Measurements from ENCODE around the gene DLX6.
A peak's percentile ranks its signal among the peaks of the same experiment; 100 is the strongest.

The DLX6 gene

DNA sequence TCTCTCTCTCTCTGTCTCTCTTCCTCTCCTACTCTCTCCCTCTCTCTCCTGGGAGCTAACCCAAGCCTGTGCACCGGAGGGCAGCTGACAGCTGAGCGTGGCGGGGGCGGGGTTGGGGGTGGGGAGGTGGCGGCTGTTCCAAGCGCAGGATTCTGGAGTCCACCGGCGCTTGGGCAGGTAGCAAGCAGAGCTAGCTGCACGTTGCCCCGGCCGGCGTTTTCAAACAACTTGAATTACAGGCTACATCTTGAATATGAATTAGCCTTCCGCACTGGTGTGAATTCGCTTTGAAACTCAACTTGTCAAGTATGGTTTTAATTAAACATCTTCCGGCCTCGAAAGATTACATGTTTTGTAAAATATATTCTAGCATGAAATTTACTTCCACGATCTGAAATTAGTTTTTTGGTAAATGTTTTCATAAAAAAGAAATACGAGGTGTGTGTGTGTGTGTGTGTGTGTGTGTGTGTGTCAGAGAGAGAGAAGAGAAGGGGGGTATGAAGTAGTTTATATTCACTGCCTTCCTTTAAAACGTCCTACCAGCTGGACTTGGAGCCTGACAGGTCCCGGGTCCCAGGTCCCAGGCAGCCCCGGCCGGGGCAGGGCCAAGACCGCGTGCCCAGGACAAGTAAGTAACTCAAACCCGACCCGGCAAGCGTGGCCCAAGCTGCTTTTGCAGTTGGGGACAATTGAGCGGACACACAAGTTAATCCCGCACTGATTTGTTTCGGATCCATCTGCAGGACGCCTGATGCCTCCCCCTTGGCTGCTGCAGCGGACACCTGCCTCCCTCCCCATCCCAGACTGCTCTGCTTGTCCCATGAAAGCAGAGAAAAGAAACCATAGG lies 9.0 kb upstream of the DLX6 start:
- Histone ChIP-seq H3K4me3 (ENCODE audit: low read length) (peak overlapping the region; percentile 24; the same call in 1 of the 2 replicates), H3K27ac (ENCODE audit: low read depth, low read length) (no peak overlapping the region), H3K27me3 (ENCODE audit: insufficient read depth, low read length) (peaks cover 100% of the 10 kb centered on the region), H3K9ac (ENCODE audit: low read depth, low read length) (no peak overlapping the region), H3K4me1 (ENCODE audit: insufficient read depth, low read length) (peaks cover 53% of the 10 kb centered on the region), H3K9me3 (ENCODE audit: insufficient read depth, low read depth, low read length) (no peaks in the 10 kb centered on the region), H3K36me3 (ENCODE audit: insufficient read depth, low read length) (no peaks in the 10 kb centered on the region)
- 2% methylated on average over 26 of the region's 32 CpGs for WGBS

DNA sequence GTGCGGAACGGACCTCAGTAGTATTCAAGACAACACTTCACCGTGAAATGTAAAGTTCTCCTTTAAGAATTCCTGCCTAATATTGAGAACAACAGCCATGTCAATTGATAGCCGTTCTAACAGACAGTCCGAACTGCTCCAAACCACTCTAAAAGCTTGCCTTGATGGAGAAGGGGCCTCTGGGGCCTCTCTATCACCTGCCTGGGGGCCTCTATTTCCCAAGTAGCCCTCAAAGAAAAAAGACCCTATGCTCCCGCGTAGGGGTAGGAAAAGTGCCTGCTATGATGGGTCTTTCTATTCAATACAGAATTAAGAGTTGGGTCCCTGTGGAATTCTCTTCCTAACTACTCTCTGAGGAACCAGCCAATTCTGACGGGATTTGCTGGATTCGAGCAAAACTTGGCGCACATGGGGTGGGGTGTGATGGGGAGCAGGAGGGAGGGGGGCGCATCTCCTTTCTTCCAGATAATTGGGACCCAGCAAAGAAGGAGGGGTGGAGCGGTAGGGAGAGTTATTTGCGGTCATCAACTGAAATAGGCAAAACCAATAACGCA lies 8.3 kb upstream of the DLX6 start:
- no peak overlapping the region for H3K4me3 ChIP-seq (ENCODE audit: low read length)
- H3K9ac ChIP-seq (ENCODE audit: low read depth, low read length) = no peak overlapping the region
- peaks cover 100% of the 10 kb centered on the region for H3K27me3 ChIP-seq (ENCODE audit: insufficient read depth, low read length)
- WGBS = 5% methylated on average over 11 of the region's 14 CpGs
- H3K27ac ChIP-seq (ENCODE audit: low read depth, low read length) = no peak overlapping the region
- H3K9me3 ChIP-seq (ENCODE audit: insufficient read depth, low read depth, low read length) = no peaks in the 10 kb centered on the region
- peaks cover 51% of the 10 kb centered on the region for H3K4me1 ChIP-seq (ENCODE audit: insufficient read depth, low read length)
- no peaks in the 10 kb centered on the region for H3K36me3 ChIP-seq (ENCODE audit: insufficient read depth, low read length)

DNA sequence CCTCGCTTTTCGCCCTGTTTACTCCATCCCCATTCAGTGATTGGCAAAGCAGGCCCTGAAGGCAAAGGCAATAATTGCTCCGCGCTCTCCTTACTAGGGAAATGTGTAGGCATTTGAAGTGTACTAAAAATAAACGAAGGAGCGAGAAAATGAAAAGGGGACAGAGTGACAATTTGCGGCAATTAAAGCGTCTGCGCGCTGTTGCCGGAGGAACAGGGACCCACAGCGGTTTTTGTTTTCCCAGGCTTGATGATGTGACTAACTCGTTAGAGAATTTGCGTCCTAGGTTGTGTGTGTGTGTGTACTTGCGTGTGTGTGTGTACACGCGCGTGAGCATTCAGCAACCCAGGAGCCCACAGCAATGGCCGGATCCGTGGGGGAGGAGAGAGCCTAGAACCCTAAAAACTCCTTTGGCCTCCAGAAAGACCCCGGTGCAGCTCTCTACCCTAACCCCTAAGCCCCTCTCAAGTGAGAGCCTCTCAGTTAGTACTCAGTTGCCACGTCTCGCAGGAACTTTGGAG lies 7.8 kb upstream of the DLX6 start:
- Histone ChIP-seq H3K4me3 (ENCODE audit: low read length) (no peak overlapping the region), H3K9ac (ENCODE audit: low read depth, low read length) (no peak overlapping the region), H3K9me3 (ENCODE audit: insufficient read depth, low read depth, low read length) (no peaks in the 10 kb centered on the region), H3K4me1 (ENCODE audit: insufficient read depth, low read length) (peaks cover 51% of the 10 kb centered on the region), H3K36me3 (ENCODE audit: insufficient read depth, low read length) (no peaks in the 10 kb centered on the region), H3K27me3 (ENCODE audit: insufficient read depth, low read length) (peaks cover 100% of the 10 kb centered on the region), H3K27ac (ENCODE audit: low read depth, low read length) (no peak overlapping the region)
- WGBS = 4% methylated on average over 23 of the region's 23 CpGs

- Histone ChIP-seq H3K9me3 (ENCODE audit: insufficient read depth, low read depth, low read length) (no peaks in the 10 kb centered on the region), H3K4me3 (ENCODE audit: low read length) (no peak overlapping the region), H3K9ac (ENCODE audit: low read depth, low read length) (no peak overlapping the region), H3K27me3 (ENCODE audit: insufficient read depth, low read length) (peaks cover 100% of the 10 kb centered on the region), H3K36me3 (ENCODE audit: insufficient read depth, low read length) (no peaks in the 10 kb centered on the region), H3K27ac (ENCODE audit: low read depth, low read length) (no peak overlapping the region), H3K4me1 (ENCODE audit: insufficient read depth, low read length) (peaks cover 51% of the 10 kb centered on the region)
- WGBS = 6% methylated on average over 6 of the region's 11 CpGs
These were observed 7.0 kb upstream of the DLX6 start for GRCh38 chr7:96998333-96998732.

DNA sequence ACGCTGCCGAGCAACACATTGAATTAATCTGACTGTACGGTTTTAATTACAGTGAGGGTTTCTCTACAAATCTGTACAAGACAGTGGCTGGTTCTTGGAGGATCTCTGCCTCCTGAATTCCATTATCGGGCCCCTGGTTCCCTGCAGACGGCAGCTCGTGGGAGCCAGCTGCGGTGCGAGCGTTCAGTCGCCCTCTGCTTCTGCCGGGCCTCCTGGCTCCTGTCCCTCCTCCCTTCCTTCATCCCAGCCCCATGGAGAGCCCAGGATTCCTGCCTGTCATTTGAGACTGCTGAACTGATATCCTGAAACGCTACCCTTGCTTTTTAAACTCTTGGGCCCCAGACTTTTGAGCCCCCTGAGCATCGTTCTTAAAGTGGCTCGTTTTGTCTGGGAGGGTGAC lies 6.6 kb upstream of the DLX6 start:
- Histone ChIP-seq H3K27me3 (ENCODE audit: insufficient read depth, low read length) (peaks cover 100% of the 10 kb centered on the region), H3K9ac (ENCODE audit: low read depth, low read length) (no peak overlapping the region)
- WGBS = under 1% methylated on average over 14 of the region's 14 CpGs

GRCh38 chr7:97001221-97001620 lies 4.1 kb upstream of the DLX6 start:
- Histone ChIP-seq H3K9me3 (ENCODE audit: insufficient read depth, low read depth, low read length) (no peaks in the 10 kb centered on the region), H3K27me3 (ENCODE audit: insufficient read depth, low read length) (peaks cover 96% of the 10 kb centered on the region), H3K4me1 (ENCODE audit: insufficient read depth, low read length) (peaks cover 54% of the 10 kb centered on the region), H3K27ac (ENCODE audit: low read depth, low read length) (peak overlapping the region; percentile 55; the same call in 1 of the 2 replicates), H3K9ac (ENCODE audit: low read depth, low read length) (no peak overlapping the region), H3K36me3 (ENCODE audit: insufficient read depth, low read length) (no peaks in the 10 kb centered on the region), H3K4me3 (ENCODE audit: low read length) (no peak overlapping the region)
- no CpG with 5 or more reads among the region's 3 CpGs for WGBS

More for the DNA sequence above, 6.6 kb upstream of the DLX6 start:
- Histone ChIP-seq H3K4me3 (ENCODE audit: low read length) (no peak overlapping the region), H3K36me3 (ENCODE audit: insufficient read depth, low read length) (no peaks in the 10 kb centered on the region), H3K4me1 (ENCODE audit: insufficient read depth, low read length) (peaks cover 55% of the 10 kb centered on the region), H3K27ac (ENCODE audit: low read depth, low read length) (no peak overlapping the region), H3K9me3 (ENCODE audit: insufficient read depth, low read depth, low read length) (no peaks in the 10 kb centered on the region)

GRCh38 chr7:97001656-97002554 lies 3.4 kb upstream of the DLX6 start:
- H3K36me3 ChIP-seq (ENCODE audit: insufficient read depth, low read length) = no peaks in the 10 kb centered on the region
- WGBS = 2% methylated on average over 39 of the region's 39 CpGs
- H3K4me3 ChIP-seq (ENCODE audit: low read length) = peak overlapping the region; percentile 32; the same call in 1 of the 2 replicates
- no peaks in the 10 kb centered on the region for H3K9me3 ChIP-seq (ENCODE audit: insufficient read depth, low read depth, low read length)
- H3K9ac ChIP-seq (ENCODE audit: low read depth, low read length) = no peak overlapping the region
- H3K27ac ChIP-seq (ENCODE audit: low read depth, low read length) = peak overlapping the region; percentile 55; the same call in 1 of the 2 replicates
- H3K27me3 ChIP-seq (ENCODE audit: insufficient read depth, low read length) = peaks cover 96% of the 10 kb centered on the region
- H3K4me1 ChIP-seq (ENCODE audit: insufficient read depth, low read length) = peaks cover 49% of the 10 kb centered on the region

- H3K4me3 ChIP-seq (ENCODE audit: low read length) = peak overlapping the region; percentile 32; the same call in 1 of the 2 replicates
- H3K4me1 ChIP-seq (ENCODE audit: insufficient read depth, low read length) = peaks cover 49% of the 10 kb centered on the region
- no peaks in the 10 kb centered on the region for H3K36me3 ChIP-seq (ENCODE audit: insufficient read depth, low read length)
- WGBS = 5% methylated on average over 18 of the region's 22 CpGs
- no peak overlapping the region for H3K9ac ChIP-seq (ENCODE audit: low read depth, low read length)
- no peaks in the 10 kb centered on the region for H3K9me3 ChIP-seq (ENCODE audit: insufficient read depth, low read depth, low read length)
- H3K27me3 ChIP-seq (ENCODE audit: insufficient read depth, low read length) = peaks cover 96% of the 10 kb centered on the region
- H3K27ac ChIP-seq (ENCODE audit: low read depth, low read length) = no peak overlapping the region
These were observed 2.6 kb upstream of the DLX6 start for GRCh38 chr7:97002555-97003261.

DNA sequence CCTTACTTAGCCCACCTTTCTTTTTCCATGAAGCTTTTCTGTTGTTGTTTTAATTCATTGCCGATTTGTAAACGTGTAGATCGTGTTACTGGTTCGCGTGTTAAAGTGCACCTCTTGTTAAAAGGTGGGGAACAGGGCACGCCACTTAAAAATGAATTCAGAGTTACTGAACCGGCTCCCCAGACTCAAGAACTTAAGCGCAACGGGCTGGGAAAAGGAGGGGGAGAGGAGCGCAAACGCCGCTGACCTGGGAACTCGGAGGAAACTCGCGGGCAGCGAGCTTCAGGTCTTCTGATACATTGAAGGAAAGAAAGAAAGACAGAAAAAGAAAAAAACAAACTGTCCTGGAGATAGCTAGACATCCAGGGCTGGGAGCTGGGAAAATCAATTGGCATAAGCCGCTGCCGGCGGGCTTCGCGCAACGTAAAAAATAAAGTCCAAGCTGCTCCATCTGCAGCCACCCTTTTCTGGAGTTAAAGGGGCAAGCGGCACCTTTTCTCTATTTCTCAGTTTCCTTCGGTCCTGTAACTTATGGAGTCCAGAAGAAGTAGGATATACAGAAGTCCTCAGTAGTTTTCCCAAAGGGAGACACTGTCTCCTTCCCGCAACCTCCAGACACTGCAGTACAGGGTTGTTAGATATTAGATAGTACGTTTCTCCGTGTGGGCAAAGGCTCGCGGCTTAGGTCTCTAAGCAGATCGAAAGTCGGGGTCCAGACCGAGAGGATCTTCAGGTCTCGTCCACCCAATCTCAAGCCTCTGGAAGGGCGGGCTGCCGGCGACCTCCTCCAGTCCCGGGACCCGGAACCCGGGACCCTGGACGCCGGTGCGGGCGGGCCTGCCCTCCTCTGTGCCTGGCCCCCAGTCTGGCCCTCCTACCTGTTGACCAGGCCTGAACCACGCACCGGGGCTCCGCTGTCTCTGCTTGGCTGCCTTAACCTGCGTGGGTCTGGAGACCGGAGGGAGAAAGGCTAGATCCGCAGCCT lies 1.8 kb upstream of the DLX6 start:
- WGBS = 2% methylated on average over 49 of the region's 49 CpGs
- Histone ChIP-seq H3K36me3 (ENCODE audit: insufficient read depth, low read length) (no peaks in the 10 kb centered on the region), H3K27ac (ENCODE audit: low read depth, low read length) (no peak overlapping the region), H3K9ac (ENCODE audit: low read depth, low read length) (no peak overlapping the region), H3K4me3 (ENCODE audit: low read length) (peak overlapping the region; percentile 32; the same call in 1 of the 2 replicates), H3K4me1 (ENCODE audit: insufficient read depth, low read length) (peaks cover 46% of the 10 kb centered on the region), H3K9me3 (ENCODE audit: insufficient read depth, low read depth, low read length) (no peaks in the 10 kb centered on the region), H3K27me3 (ENCODE audit: insufficient read depth, low read length) (peaks cover 96% of the 10 kb centered on the region)

Data from HUES64 (cell line).